ENCODE measurements around the gene PLET1. TPM values are rescaled to one million over a fixed set of nuclear protein-coding genes. Genes with fewer than 3 reads are reported as not detected.

Gene PLET1
- total and polyA plus RNA-seq, 2 of the 4 experiments (the other 2 are of a cell fraction), result not detected

DNA sequence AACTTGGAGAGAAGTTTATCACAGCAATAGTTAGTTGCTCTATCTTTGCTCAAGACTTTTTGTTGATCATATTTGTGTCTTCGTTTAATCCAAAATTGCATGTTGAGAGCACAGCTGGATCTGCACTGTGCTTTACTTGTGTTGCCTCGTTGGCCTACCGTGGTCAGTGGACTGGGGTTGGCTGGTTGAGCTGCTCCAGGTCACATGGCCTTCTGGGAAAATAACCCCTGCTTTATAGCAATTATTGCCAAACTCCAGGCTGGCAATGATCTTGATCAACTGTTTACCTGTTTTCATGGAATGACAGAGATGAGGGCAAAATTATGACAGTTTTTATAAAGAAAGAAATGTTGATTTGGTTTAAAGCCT lies 5.7 kb upstream of the PLET1 start:
- Histone ChIP-seq H2BK5ac (ENCODE audit: low read depth, low read length, poor library complexity, severe bottlenecking) (peak overlapping the region; percentile 2), H3K79me1 (ENCODE audit: low read depth in 1 of 2, low read length in 2 of 2) (no peaks in the 10 kb centered on the region), H3K9ac (ENCODE audit: low read depth, low read length) (no peak overlapping the region), H4K91ac (ENCODE audit: insufficient read depth, low read depth, low read length) (no peak overlapping the region), H3K27ac (ENCODE audit: insufficient read depth, low read length) (no peak overlapping the region), H3K4me2 (ENCODE audit: low read depth, low read length) (no peak overlapping the region), H3K4me3 (ENCODE audit: insufficient read depth, low read depth, low read length) (no peak overlapping the region), H4K8ac (ENCODE audit: low read depth in 2 of 2, low read length in 2 of 2) (no peak overlapping the region), H3K36me3 (ENCODE audit: control insufficient read depth, insufficient read depth, low read length) (no peaks in the 10 kb centered on the region), H3K23ac (ENCODE audit: low read depth, low read length) (no peak overlapping the region), H3K4ac (ENCODE audit: low read depth, low read length) (peak overlapping the region; percentile 63), H3K18ac (ENCODE audit: low read depth, low read length) (peak overlapping the region; percentile 22; the same call in 1 of the 2 replicates), H2AK9ac (replicated peaks; ENCODE audit: low read depth, low read length, poor library complexity) (no peak overlapping the region), H2BK120ac (ENCODE audit: low read depth, low read length) (peak overlapping the region; percentile 58), H3K56ac (ENCODE audit: extremely low read depth, insufficient read depth, low read length) (no peak overlapping the region), H2BK15ac (ENCODE audit: low read depth, low read length) (no peak overlapping the region), H3K9me1 (ENCODE audit: insufficient read depth, low read length) (0 out of 2 replicates have a peak, but pooled peaks cover 6% of the 10 kb centered on the region), H2AFZ (replicated peaks; ENCODE audit: low read length, poor library complexity) (no peak overlapping the region), H2AK5ac (ENCODE audit: low read depth, low read length) (peak overlapping the region; percentile 59; the same call in 1 of the 2 replicates), H3K9me3 (ENCODE audit: control insufficient read depth, insufficient read depth, low read length) (no peaks in the 10 kb centered on the region), H3K4me1 (ENCODE audit: control insufficient read depth, insufficient read depth, low read length) (peaks cover 12% of the 10 kb centered on the region), H4K20me1 (ENCODE audit: insufficient read depth, low read length) (no peaks in the 10 kb centered on the region), H2BK20ac (ENCODE audit: low read depth, low read length) (no peak overlapping the region), H3K27me3 (ENCODE audit: control insufficient read depth, insufficient read depth, low read length) (no peaks in the 10 kb centered on the region), H4K5ac (ENCODE audit: low read depth, low read length) (peak overlapping the region; percentile 64; the same call in 1 of the 2 replicates), H3K14ac (replicated peaks; ENCODE audit: low read depth, low read length) (peak overlapping the region; percentile 55; the same call in 1 of the 2 replicates)
- no peak for TF ChIP-seq NFE2L2 (IDR thresholded peaks at IDR 0.05; ENCODE audit: low read depth, low read length)
- no peak for TF ChIP-seq BHLHE40 (IDR thresholded peaks at IDR 0.05; ENCODE audit: low read depth, low read length)
- TF ChIP-seq RCOR1 (IDR thresholded peaks at IDR 0.05; ENCODE audit: insufficient replicate concordance, low read length), result no peak
- TF ChIP-seq, protein P1, sequence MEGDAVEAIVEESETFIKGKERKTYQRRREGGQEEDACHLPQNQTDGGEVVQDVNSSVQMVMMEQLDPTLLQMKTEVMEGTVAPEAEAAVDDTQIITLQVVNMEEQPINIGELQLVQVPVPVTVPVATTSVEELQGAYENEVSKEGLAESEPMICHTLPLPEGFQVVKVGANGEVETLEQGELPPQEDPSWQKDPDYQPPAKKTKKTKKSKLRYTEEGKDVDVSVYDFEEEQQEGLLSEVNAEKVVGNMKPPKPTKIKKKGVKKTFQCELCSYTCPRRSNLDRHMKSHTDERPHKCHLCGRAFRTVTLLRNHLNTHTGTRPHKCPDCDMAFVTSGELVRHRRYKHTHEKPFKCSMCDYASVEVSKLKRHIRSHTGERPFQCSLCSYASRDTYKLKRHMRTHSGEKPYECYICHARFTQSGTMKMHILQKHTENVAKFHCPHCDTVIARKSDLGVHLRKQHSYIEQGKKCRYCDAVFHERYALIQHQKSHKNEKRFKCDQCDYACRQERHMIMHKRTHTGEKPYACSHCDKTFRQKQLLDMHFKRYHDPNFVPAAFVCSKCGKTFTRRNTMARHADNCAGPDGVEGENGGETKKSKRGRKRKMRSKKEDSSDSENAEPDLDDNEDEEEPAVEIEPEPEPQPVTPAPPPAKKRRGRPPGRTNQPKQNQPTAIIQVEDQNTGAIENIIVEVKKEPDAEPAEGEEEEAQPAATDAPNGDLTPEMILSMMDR (conservative IDR thresholded peaks at IDR 0.05; ENCODE audit: low read depth, low read length), result no peak
- no peak for TF ChIP-seq MAZ (IDR thresholded peaks at IDR 0.05; ENCODE audit: borderline replicate concordance, low read depth, low read length)
- TF ChIP-seq, protein P2, sequence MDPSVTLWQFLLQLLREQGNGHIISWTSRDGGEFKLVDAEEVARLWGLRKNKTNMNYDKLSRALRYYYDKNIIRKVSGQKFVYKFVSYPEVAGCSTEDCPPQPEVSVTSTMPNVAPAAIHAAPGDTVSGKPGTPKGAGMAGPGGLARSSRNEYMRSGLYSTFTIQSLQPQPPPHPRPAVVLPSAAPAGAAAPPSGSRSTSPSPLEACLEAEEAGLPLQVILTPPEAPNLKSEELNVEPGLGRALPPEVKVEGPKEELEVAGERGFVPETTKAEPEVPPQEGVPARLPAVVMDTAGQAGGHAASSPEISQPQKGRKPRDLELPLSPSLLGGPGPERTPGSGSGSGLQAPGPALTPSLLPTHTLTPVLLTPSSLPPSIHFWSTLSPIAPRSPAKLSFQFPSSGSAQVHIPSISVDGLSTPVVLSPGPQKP (IDR thresholded peaks at IDR 0.05; ENCODE audit: borderline replicate concordance, low read depth, low read length), result no peak
- ChIA-PET CTCF (no interaction called here), POLR2A (ENCODE audit: unreplicated experiment) (no interaction called here)
- dilution Hi-C loops (cut with HindIII; ENCODE audit: low sequenced_read_pairs, unreplicated experiment) (no loop called here), intact Hi-C loops (cut with micrococcal nuclease) (loop anchor here (2.0 kb wide), 1 partner anchor 40 kb away; the partner anchor contains the start of gene PTS), in situ Hi-C loops (cut with MboI; ENCODE audit: low sequenced_read_pairs) (no loop called here)
- DNase-seq (no peak), ATAC-seq (ENCODE audit: low read depth) (no peak)
- no TSS peak for BruUV-seq (replicated peaks)
- WGBS, 2 experiments (ENCODE audit: extremely low coverage in 2 of 2, insufficient read length in 1 of 2), result no CpG with 5 or more reads among the region's 3 CpGs
